Urinary bladder (tissue), 4 donors: Measurements from ENCODE around the gene NCOA5. TPM values are rescaled to one million over a fixed set of nuclear protein-coding genes. Genes with fewer than 3 reads are reported as not detected.
A peak's percentile ranks its signal among the peaks of the same experiment; 100 is the strongest.

Source experiments
- DNase-seq: peaks from one replicate; pipeline ENCODE4 v3.0.0-alpha.2; 2015; ENCODE audit errors: extremely low spot score
- H3K27ac ChIP-seq: one replicate; pipeline ENCODE4 v1.5.1; 2013; ENCODE audit warnings: low read depth, mild to moderate bottlenecking, moderate library complexity
- H3K36me3 ChIP-seq: one replicate; pipeline ENCODE4 v1.6.1; 2013; ENCODE audit warnings: mild to moderate bottlenecking, moderate library complexity; ENCODE audit not compliant: insufficient read depth
- H3K4me1 ChIP-seq: one replicate; pipeline ENCODE4 v1.6.1; 2013; ENCODE audit warnings: mild to moderate bottlenecking, moderate library complexity; ENCODE audit not compliant: insufficient read depth
- H3K4me3 ChIP-seq: one replicate; pipeline ENCODE4 v1.5.1; 2013; ENCODE audit warnings: low read depth, low read length
- WGBS: extraction: QIAGEN DNeasy Blood & Tissue Kit; methylation state at CpG from one replicate; pipeline ENCODE4 v1.1.7; 2013; 5-methylcytosine and 5-hydroxymethylcytosine counted together
- polyA plus RNA-seq: library from polyadenylated mRNA; stranded (reverse); fragments of 200-250 nt; gene quantifications from one replicate; pipeline ENCODE4 v1.2.3, GENCODE V29; 2013
- total RNA-seq: library from RNA; depleted of rRNA; stranded (reverse); fragments of >200 nt; gene quantifications from one replicate; pipeline ENCODE4 v1.2.3, GENCODE V29; 2014
- donor health status: healthy with polysubstance abuse.
- donor health status: healthy.

The NCOA5 gene
- total and polyA plus RNA-seq, 2 donors: 13.2 to 21.9 TPM

DNA sequence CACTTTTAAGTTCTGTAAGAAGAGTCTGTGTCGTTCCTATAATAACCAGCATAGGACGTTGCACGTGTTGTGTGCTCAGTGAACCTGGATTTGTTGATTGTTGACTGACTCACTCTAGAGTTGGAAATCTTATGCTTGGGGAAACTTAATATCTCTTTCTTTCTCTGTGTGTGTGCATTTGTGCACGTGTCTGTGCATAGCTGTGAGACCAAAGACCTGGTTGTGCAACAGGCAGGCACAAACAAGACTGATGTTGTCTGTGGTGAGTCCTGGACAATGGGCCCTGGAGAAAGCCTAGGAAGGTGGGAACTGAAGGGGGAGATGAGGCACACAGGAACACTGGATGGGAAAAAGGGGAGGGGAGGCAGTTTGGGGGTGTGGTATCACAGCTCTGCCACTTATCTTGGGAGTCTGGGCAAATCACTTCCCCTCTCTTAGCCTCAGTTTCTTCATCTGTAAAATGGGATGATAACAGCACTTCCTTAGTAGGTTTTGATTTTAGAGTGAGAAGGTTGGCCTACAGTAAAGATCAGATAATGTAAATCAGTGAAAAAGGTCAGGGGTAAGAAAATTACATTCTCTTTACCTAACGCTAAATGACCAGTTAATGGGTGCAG lies 36.8 kb upstream of the NCOA5 start:
- H3K4me1 ChIP-seq: no peaks in the 10 kb centered on the region
- WGBS: 77% methylated on average over 5 of the region's 5 CpGs
- H3K4me3 ChIP-seq: no peak overlapping the region
- DNase-seq: no peak
- H3K27ac ChIP-seq: no peak overlapping the region
- H3K36me3 ChIP-seq: no peaks in the 10 kb centered on the region

DNA sequence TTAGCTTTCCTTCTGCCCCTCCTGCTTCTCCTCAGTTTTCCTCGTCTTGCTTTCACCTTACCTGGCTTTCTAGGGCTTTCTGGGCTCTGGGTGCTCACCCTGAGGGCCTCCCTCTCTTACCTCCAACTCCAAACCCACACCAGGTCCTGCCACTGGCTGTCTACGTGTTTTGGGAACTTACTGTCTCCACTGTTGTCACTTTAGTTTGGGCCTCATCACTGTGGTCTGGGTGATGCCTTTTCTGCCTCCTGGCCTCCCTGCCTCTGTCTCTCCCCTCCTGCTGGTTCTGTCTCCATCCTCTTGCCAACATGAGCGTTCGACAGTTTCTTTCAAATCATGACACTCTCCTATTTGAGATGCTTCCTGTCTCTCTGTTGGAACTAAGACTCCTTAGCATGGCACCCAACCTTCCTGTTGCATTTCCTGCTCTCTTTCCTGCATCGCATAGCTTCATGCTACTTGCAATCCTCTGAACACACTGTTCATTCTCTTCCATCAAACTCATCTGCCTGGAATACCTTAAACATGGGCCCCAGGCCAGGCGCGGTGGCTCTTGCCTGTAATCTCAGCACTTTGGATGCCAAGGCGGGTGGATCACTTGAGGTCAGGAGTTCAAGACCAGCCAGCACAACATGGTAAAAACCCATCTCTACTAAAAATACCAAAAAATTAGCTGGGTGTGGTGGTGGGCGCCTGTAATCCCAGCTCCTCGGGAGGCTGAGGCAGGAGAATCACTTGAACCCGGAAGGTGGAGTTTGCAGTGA lies 33.9 kb upstream of the NCOA5 start:
- WGBS: 84% methylated on average over 11 of the region's 11 CpGs
- no peak for DNase-seq

DNA sequence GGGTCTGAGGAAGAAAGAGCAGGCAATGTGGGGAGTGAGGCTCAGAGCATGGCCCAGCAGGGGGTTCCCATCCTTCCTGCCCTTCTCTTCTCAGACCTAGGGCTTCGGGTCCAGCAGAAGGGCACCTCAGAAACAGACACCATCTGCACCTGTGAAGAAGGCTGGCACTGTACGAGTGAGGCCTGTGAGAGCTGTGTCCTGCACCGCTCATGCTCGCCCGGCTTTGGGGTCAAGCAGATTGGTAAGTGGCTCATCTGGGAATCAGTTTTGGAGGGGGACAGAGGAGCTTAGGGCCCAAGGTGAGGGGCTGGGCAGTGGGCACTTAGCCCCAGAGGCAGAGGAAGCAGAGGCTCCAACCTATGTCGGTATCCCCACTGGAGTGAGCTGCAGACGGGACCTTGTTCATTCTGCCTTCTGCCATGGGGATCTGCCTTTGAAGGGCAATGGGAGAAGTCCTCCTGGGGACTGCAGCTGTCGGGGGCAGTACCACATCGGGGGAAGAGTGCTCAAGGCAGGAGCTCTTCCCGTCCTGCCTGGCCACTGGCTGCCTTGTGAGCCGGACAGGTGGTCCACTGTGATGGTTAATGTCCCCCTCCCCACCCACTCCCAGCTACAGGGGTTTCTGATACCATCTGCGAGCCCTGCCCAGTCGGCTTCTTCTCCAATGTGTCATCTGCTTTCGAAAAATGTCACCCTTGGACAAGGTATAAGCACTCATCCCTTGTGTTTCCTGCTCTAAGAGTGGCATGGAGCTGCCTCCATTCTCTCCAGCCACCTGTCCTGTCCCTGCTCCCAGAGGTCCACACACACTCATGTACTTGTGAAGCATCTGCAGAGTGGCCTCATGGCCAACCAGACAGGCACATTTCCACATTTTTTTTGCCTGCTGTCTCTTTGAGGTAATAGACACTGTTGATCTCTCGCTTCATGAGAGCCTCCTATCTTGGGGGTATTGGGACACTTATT lies 33.0 kb upstream of the NCOA5 start:
- WGBS: 84% methylated on average over 15 of the region's 15 CpGs
- no peak overlapping the region for H3K27ac ChIP-seq
- H3K4me3 ChIP-seq: no peak overlapping the region
- DNase-seq: no peak
- no peaks in the 10 kb centered on the region for H3K36me3 ChIP-seq
- peaks cover 2% of the 10 kb centered on the region for H3K4me1 ChIP-seq

More for the DNA sequence above, 33.9 kb upstream of the NCOA5 start:
- no peaks in the 10 kb centered on the region for H3K36me3 ChIP-seq
- peaks cover 2% of the 10 kb centered on the region for H3K4me1 ChIP-seq
- no peak overlapping the region for H3K27ac ChIP-seq
- no peak overlapping the region for H3K4me3 ChIP-seq

DNA sequence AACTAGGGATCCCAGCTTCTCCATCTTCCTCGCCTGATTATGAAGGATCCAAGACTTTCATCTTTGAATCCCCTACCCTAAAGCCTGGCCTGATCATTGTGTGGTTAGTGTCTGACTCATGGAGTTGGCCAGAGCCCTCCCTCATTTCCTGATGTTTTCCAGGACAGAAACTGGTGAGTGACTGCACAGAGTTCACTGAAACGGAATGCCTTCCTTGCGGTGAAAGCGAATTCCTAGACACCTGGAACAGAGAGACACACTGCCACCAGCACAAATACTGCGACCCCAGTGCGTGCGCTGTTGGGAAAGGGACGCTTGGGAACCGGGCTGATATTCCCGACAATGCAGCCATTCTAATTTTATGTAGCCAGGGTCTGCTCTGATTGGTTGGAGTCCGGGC lies 32.3 kb upstream of the NCOA5 start:
- Histone ChIP-seq H3K4me1 (peaks cover 2% of the 10 kb centered on the region), H3K27ac (no peak overlapping the region), H3K4me3 (no peak overlapping the region), H3K36me3 (no peaks in the 10 kb centered on the region)
- 56% methylated on average over 11 of the region's 11 CpGs for WGBS
- DNase-seq: no peak

DNA sequence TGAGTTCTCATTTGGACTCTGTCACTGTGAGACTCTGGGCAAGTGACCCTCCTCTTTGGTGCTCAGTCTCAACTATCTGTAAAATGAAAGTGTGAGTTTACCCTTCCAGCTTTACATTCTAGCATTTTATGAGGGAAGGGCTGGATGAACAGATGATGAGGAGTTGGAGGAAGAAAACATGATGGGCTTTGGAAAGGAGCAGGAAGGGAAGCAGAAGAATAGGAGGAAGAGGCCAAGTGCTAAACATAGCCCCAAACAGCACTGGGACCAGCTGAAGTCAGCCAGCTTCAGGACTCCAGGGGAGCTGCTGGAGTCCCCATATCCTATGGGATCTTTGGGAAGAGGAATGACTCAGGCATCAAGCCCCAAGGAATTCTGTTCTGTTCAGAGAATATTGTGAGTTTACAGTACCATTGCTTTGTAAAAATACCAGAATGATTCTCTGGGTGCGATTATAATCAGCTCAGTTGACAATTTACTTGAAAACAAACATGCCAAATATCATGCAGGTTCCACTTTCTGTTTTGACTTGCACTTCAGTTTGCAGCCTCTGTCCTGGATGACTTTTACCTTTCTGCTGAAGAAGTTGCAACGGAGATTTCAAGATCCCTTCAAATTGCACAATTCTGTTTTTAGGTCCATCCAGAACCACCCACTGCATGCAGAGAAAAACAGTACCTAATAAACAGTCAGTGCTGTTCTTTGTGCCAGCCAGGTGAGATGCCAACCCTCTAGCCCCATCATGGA lies 31.6 kb upstream of the NCOA5 start:
- 60% methylated on average over 2 of the region's 2 CpGs for WGBS
- Histone ChIP-seq H3K4me1 (peaks cover 2% of the 10 kb centered on the region), H3K4me3 (no peak overlapping the region), H3K36me3 (no peaks in the 10 kb centered on the region), H3K27ac (no peak overlapping the region)
- DNase-seq: no peak

DNA sequence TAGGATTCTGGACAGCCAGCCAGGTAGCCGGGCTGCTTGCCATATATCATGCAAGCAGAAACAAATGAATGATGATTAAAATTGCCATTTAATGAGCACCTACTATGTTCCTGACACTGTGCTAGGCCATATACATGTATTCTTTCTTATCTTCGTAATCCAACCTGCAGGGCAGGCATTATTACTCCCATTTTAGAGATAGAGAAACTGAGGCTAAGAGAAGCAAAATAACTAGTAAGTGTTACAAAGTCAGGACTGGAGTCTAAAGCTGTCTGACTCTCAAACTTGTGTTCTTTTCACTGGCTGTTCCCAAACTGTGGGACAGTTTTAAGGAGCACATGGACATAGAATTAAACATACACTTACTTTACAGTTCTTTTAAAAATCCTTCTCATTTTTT lies 30.4 kb upstream of the NCOA5 start:
- Histone ChIP-seq H3K36me3 (no peaks in the 10 kb centered on the region), H3K4me1 (peaks cover 2% of the 10 kb centered on the region), H3K4me3 (no peak overlapping the region), H3K27ac (no peak overlapping the region)
- DNase-seq: no peak
- WGBS: 92% methylated on average over 2 of the region's 2 CpGs

DNA sequence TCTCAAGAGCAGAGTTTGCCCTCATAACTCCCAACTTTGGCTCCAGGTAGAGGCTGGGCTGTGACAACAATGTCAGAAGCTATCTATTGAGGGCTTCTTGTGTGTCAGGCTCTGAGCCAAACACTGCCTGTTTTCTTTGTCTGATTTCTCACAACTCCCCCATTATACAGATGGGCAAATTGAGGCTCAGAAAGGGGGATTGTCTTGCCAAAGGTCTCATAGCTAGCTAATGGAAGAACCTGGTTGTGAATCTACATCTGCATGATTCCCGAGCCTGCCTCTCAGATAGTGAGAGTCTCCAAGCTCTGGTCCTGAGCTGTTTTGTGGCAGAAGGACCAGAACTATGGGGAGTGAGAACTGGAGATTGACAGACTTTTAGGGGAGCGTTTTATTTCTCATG lies 29.8 kb upstream of the NCOA5 start:
- Histone ChIP-seq H3K27ac (no peak overlapping the region), H3K4me3 (no peak overlapping the region), H3K36me3 (no peaks in the 10 kb centered on the region), H3K4me1 (peaks cover 2% of the 10 kb centered on the region)
- 84% methylated on average over 2 of the region's 2 CpGs for WGBS
- DNase-seq: no peak

DNA sequence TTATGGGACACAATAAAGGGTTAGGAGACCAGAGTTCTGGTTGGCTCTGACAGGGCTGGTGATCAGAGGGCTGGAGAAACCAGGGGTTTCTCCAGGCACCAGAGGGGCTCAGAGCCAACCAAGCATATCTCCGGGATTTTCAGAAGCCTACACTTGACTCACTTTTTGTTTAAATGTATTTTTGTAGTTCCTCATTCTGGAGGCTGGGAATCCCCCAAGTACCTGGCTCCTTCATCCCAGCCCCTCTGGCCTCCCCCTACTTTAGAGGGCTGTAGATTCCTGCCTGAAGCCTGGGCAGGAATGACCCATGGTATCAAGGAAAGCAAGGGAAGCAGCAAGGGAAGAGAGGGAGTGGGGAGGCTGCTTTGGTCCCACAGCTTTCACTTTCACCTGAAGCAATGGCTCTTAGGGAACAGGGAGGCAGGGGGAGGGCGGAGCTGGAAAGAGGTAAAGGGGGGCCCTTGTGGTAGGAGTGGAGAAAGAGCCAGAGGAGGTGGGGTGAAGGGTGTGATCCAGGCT lies 29.3 kb upstream of the NCOA5 start:
- 57% methylated on average over 2 of the region's 2 CpGs for WGBS
- no peak for DNase-seq
- H3K27ac ChIP-seq: no peak overlapping the region
- H3K4me1 ChIP-seq: peaks cover 2% of the 10 kb centered on the region
- no peaks in the 10 kb centered on the region for H3K36me3 ChIP-seq
- H3K4me3 ChIP-seq: peak overlapping the region; percentile 50

DNA sequence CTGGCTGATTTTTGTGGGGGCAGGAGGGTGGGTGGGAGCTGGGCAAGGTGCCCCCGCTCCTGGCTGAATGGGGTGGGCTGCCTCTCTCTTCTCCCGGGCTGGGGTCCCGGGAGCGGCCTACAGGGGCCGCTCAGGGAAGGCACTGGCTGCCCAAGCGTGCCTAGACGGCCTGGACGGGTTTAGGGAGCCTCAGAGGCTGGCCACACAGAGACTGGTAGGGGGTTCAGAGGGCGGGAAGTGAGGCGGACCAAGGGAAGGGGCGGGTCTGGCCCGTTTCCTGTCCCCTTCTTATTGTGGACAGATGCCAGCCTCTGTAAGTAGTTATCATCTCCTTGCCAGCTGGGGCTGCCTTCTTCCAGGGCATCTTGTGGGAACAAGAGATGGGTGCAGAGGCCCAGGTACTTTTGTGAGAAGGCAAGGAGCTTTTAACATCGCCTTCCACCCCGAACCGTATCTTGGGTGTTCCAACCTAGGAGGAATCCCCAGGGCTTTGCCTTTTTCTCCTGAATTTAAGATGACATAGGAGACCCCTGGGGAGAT lies 28.8 kb upstream of the NCOA5 start:
- Histone ChIP-seq H3K4me1 (peaks cover 2% of the 10 kb centered on the region), H3K4me3 (peak overlapping the region; percentile 50), H3K36me3 (no peaks in the 10 kb centered on the region), H3K27ac (peak overlapping the region; percentile 53)
- no peak for DNase-seq
- 23% methylated on average over 15 of the region's 15 CpGs for WGBS

DNA sequence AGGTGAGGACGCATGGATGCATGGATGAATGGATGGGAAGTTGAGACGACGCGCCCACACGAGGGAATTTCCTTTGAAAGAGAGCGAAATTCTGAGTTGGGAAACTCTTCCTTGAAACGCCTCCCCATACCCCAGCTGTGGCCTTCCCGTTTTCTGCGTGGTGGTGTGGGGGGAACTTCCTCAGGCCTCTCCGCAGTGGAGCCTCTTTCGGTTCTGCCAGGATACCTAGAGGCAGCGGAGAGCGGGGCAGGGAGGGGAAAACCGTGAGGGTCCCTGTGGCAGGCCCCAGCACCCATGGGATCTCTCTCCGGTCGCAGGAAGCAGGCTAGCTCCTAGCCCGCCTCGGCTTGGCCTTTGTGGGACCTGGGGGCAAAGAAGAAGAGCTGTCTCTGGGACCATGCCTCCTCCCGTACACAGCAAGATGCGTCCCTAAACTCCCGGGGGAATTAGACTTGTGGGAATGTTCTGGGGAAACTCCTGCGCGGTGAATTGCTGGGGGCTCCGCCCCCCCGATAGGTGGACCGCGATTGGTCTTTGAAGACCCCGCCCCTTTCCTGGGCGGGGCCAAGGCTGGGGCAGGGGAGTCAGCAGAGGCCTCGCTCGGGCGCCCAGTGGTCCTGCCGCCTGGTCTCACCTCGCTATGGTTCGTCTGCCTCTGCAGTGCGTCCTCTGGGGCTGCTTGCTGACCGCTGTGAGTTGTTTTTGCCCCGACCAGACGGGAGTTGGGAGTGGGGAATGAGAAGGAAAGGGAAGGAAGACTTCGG lies 28.1 kb upstream of the NCOA5 start, which contains the start of gene CD40:
TSS of gene CD40 (plus strand) at position 611 of the 764 bp plus-strand sequence. CDS start at position 641, 30 bp downstream.
- DNase-seq: no peak
- H3K36me3 ChIP-seq: no peaks in the 10 kb centered on the region
- H3K4me3 ChIP-seq: peak within 1 kb of the TSS; percentile 50
- H3K27ac ChIP-seq: peak within 1 kb of the TSS; percentile 73
- H3K4me1 ChIP-seq: peaks cover 2% of the 10 kb centered on the region
- 13% methylated on average over 40 of the region's 40 CpGs for WGBS

DNA sequence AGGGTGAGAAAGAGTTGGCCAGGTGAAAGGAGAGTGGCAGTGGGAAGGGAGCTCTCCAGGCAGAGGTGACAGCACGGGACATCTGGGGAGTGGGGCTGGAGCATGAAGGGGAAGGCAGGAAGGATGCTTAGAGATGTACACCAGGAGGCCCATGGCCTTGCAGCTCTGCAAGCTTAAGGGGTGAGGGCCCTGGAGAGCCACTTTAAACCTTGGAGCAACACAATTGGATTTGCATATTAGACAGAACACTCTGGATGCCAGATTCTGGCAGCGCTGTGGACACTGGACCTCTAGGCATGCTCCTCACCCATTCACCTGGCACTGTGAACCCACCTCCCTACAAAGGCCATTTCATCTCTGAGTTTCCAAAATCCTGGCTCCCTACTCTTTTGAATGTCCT lies 24.7 kb upstream of the NCOA5 start:
- no peak overlapping the region for H3K27ac ChIP-seq
- no peaks in the 10 kb centered on the region for H3K4me1 ChIP-seq
- WGBS: 64% methylated on average over 2 of the region's 2 CpGs
- no peak overlapping the region for H3K4me3 ChIP-seq
- no peaks in the 10 kb centered on the region for H3K36me3 ChIP-seq
- DNase-seq: no peak

DNA sequence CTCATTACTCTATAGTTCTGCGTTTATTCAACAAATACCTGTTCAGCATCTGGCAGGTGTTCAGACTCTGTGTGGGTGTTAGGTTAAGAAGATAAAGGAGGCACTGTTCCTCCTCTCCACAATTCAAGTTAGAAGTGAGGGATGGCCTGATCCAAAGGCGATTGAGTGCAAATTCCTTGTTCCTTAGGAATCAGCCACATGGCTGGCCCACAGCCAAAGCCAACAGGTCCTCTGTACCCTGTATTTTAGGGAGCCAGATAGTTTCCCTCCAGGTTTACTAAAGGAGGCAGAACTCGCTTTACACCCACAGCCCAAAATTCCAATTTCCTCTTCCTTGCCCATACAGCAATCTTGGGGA lies 23.3 kb upstream of the NCOA5 start:
- Histone ChIP-seq H3K4me3 (no peak overlapping the region), H3K4me1 (no peaks in the 10 kb centered on the region), H3K27ac (no peak overlapping the region), H3K36me3 (no peaks in the 10 kb centered on the region)
- 71% methylated on average over 3 of the region's 3 CpGs for WGBS
- DNase-seq: no peak
